Adrenal gland (tissue), 5 donors: Measurements from ENCODE around the gene COL10A1.

Experiments
- POLR2A ChIP-seq, 2 donors: fragments of 450-650 bp; IDR thresholded peaks; one replicate each; pipeline ENCODE4 v1.6.1; 2017; ENCODE audit warnings: antibody characterized with exemption in 2 of 2, mild to moderate bottlenecking in 2 of 2, moderate library complexity in 1 of 2
- TF ChIP-seq, protein P1 (sequence below), 6 experiments: fragments of 450-650 bp in 4 of 6; fragments of 200-600 bp in 2 of 6; sonication (generic) in 1 of 6; IDR thresholded peaks; 1 replicate in 5 of 6; 2 replicates in 1 of 6; pipeline versions ENCODE4 v1.5.1 to v1.8.0; 2016 to 2021; ENCODE audit warnings: antibody characterized with exemption in 6 of 6, mild to moderate bottlenecking in 2 of 6, moderate library complexity in 1 of 6
- donor health status: DM: no; HTN: no; CAD: no.

GRCh38 chr6:116165596-116165995, 39.7 kb upstream of the COL10A1 start:
- TF ChIP-seq, protein P1, sequence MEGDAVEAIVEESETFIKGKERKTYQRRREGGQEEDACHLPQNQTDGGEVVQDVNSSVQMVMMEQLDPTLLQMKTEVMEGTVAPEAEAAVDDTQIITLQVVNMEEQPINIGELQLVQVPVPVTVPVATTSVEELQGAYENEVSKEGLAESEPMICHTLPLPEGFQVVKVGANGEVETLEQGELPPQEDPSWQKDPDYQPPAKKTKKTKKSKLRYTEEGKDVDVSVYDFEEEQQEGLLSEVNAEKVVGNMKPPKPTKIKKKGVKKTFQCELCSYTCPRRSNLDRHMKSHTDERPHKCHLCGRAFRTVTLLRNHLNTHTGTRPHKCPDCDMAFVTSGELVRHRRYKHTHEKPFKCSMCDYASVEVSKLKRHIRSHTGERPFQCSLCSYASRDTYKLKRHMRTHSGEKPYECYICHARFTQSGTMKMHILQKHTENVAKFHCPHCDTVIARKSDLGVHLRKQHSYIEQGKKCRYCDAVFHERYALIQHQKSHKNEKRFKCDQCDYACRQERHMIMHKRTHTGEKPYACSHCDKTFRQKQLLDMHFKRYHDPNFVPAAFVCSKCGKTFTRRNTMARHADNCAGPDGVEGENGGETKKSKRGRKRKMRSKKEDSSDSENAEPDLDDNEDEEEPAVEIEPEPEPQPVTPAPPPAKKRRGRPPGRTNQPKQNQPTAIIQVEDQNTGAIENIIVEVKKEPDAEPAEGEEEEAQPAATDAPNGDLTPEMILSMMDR (IDR thresholded peaks at IDR 0.05) = no peak
- TF ChIP-seq POLR2A (IDR thresholded peaks at IDR 0.05) = no peak
